ENCODE data around the gene KIAA1958.

DNA sequence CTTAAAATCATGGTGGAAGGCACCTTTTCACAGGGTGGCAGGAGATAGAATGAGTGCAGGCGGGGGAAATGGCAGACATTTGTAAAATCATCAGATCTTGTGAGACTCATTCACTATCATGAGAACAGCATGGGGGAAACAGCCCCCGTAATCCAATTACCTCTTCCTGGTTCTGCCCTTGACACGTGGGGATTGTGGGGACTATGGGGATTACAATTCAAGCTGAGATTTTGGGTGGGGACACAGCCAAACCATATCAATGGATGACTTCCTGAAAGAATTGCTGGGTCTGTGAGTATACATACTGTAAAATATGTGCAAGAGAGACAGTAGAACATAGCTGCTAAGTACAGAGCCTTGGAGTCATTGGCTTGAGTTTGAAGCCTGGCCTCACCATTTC, 47.0 kb downstream of the KIAA1958 start:
- TF ChIP-seq, protein P1, sequence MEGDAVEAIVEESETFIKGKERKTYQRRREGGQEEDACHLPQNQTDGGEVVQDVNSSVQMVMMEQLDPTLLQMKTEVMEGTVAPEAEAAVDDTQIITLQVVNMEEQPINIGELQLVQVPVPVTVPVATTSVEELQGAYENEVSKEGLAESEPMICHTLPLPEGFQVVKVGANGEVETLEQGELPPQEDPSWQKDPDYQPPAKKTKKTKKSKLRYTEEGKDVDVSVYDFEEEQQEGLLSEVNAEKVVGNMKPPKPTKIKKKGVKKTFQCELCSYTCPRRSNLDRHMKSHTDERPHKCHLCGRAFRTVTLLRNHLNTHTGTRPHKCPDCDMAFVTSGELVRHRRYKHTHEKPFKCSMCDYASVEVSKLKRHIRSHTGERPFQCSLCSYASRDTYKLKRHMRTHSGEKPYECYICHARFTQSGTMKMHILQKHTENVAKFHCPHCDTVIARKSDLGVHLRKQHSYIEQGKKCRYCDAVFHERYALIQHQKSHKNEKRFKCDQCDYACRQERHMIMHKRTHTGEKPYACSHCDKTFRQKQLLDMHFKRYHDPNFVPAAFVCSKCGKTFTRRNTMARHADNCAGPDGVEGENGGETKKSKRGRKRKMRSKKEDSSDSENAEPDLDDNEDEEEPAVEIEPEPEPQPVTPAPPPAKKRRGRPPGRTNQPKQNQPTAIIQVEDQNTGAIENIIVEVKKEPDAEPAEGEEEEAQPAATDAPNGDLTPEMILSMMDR (IDR thresholded peaks at IDR 0.05; ENCODE audit: low read depth, low read length) = no peak
- TF ChIP-seq EZH2phosphoT487 (IDR thresholded peaks at IDR 0.05; ENCODE audit: low read depth) = no peak

All from OCI-LY3 (cell line).